GM13977 (cell line): ENCODE results near the gene SERTAD1.
A peak's percentile ranks its signal among the peaks of the same experiment; 100 is the strongest.
"Not testable (repeated sequence)": the region's sequence is repeated elsewhere in the genome, so short reads cannot be mapped to it uniquely, and the experiment has no call there.

Experiments used
- DNase-seq: peaks from one replicate; pipeline ENCODE4 v3.0.0; 2012; ENCODE audit warnings: low spot score
- CTCF ChIP-seq: IDR thresholded peaks from 2 replicates; pipeline ENCODE4 v1.5.1; 2012; ENCODE audit warnings: mild to moderate bottlenecking, control low read depth; ENCODE audit not compliant: insufficient read depth; ENCODE audit errors: extremely low read depth, missing control alignments
- in situ Hi-C: fragments of 300-500 bp; cut with MboI; formaldehyde crosslinking; loops from one replicate; pipeline ENCODE4 v1.12.0; 2022; ENCODE audit warnings: low sequenced_read_pairs, low pct_unique_long_range_greater_than_20kb, mixed read lengths, inconsistent platforms; ENCODE audit not compliant: unreplicated experiment

SERTAD1 gene

GRCh38 chr19:40466219-40466984 is 40.6 kb upstream of the SERTAD1 start:
- DNase-seq, result peak; percentile 51
- in situ Hi-C loops, result no loop called here
- no peak for TF ChIP-seq CTCF

- in situ Hi-C loops, result no loop called here
- peak; percentile 99 for DNase-seq
- no peak for TF ChIP-seq CTCF
Measured at GRCh38 chr19:40465557-40466218, 39.9 kb upstream of the SERTAD1 start, which contains the start of gene BLVRB. BLVRB (minus strand) TSS chr19:40465745; CDS start chr19:40465688, 57 bp downstream.

- no peak for DNase-seq
- no peak for TF ChIP-seq CTCF
- in situ Hi-C loops, result no loop called here
Measured at GRCh38 chr19:40465025-40465556, 39.3 kb upstream of the SERTAD1 start.

GRCh38 chr19:40464059-40465024 is 38.5 kb upstream of the SERTAD1 start:
- peak; percentile 54 for DNase-seq
- in situ Hi-C loops, result no loop called here
- peak; percentile 82 for TF ChIP-seq CTCF

- in situ Hi-C loops, DNase-seq: not testable (repeated sequence)
Measured at GRCh38 chr19:40463587-40464037, 37.8 kb upstream of the SERTAD1 start.

- in situ Hi-C loops, result no loop called here
- no peak for TF ChIP-seq CTCF
- DNase-seq, result no peak
Measured at GRCh38 chr19:40461669-40462221, 36.0 kb upstream of the SERTAD1 start.
